Fibroblast of villous mesenchyme (primary cell): ENCODE data around the gene SLC10A4. TPM values are rescaled to one million over a fixed set of nuclear protein-coding genes. Genes with fewer than 3 reads are reported as not detected.

Experiments
- DNase-seq: peaks from one replicate; pipeline ENCODE4 v3.0.0-alpha.2; 2010; ENCODE audit warnings: low read depth
- H3K4me3 ChIP-seq: 2 replicates; pipeline ENCODE4 v1.5.1; 2011; ENCODE audit warnings: low read depth, mild to moderate bottlenecking, low read length
- CTCF ChIP-seq: IDR thresholded peaks from 2 replicates; pipeline ENCODE4 v1.5.1; 2012; ENCODE audit warnings: low read depth, mild to moderate bottlenecking, low read length; ENCODE audit not compliant: insufficient read depth
- total RNA-seq: library from RNA; depleted of rRNA; stranded (reverse); fragments of >200 nt; gene quantifications from 2 replicates; pipeline ENCODE4 v1.2.3, GENCODE V29; 2012

Gene SLC10A4
- total RNA-seq, 1 donor = under 0.01 TPM

DNA sequence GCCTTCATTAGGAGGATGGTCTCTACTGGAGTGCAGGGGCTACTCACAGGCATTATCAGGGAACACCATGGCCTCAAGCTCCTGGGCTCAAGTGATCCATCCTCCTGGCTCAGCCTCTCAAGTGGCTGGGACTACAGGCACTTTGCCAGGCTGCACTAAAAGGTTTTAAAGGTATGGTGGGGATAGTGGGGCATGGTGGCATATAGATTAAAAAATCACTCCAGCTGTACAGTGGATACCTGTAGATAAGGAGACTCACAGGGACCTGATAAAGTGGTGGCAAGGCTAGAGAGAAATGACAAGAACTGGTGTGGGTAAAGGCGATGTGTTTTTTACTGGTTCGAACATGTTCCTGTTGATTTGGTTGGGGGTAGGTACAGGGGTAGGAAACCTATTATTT is 12.8 kb downstream of the SLC10A4 start:
- DNase-seq = no peak
- TF ChIP-seq CTCF = no peak

GRCh38 chr4:48498895-48499294 is 15.8 kb downstream of the SLC10A4 start:
- no peak overlapping the region for H3K4me3 ChIP-seq
- no peak for DNase-seq
- no peak for TF ChIP-seq CTCF

More for the DNA sequence above, 12.8 kb downstream of the SLC10A4 start:
- no peak overlapping the region for H3K4me3 ChIP-seq

DNA sequence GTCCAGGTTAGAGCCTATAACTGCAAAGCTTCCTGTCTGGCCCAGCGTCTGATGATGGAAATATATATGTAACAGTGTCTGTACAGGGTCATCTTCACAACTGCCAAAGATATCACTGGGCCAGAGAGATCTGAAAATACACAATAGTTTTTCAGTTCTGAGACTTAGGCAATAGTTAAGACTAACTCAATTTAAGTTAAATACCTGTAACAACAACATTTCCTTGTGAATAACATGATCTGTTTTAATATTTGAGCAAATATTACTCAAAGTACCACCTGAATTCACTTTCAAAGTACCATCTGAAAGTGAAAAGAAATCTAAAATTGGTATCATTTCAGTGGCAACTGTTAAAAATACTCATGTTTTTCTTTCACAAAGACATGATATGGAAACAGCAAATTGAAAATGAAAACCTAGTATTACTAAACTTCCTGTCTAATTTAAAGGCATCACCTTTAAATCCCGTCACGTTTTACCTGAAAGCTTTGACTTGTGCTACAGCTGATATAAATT is 16.5 kb downstream of the SLC10A4 start:
- H3K4me3 ChIP-seq = no peak overlapping the region
- TF ChIP-seq CTCF = no peak
- no peak for DNase-seq

DNA sequence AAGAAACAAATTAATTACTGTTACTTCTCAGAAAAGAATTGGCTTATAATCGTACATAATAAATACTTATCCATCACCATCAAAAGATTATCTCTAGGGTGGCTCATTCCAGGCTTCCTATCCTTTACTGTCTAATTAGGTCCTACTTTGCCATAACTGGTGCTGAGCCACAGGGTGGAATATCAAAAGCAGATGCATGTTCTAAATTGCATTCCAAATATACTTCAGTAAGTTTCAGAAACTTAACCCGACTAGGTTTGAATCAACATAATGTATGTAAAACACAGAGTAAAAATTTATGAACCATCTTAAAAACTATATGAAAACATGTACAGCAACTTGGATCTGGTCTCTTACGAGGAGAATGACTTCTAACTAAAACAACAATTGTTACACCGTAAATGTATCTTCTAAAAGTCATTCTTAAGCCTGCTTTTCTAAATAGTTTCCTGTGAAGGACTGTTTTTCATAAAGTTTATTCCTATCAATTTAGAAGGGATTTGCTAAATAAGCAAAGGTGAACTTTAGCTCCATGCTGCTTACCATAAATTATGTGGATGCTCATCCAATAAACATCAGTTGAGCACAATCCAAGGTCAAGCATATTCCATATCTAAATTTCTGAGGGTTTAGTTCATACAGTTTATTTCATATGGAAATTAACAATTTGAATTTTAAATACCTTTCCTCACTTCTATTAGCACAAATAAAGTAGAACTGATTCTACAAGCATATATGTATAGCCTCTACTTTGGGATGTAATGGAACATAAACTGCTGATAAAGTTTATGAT is 20.3 kb downstream of the SLC10A4 start:
- DNase-seq = no peak
- no peak for TF ChIP-seq CTCF
- no peak overlapping the region for H3K4me3 ChIP-seq

- H3K4me3 ChIP-seq = no peak overlapping the region
- no peak for DNase-seq
- no peak for TF ChIP-seq CTCF
Observed at GRCh38 chr4:48504026-48504330, 20.8 kb downstream of the SLC10A4 start.

- no peak overlapping the region for H3K4me3 ChIP-seq
- DNase-seq = no peak
- no peak for TF ChIP-seq CTCF
Observed at GRCh38 chr4:48504352-48504751, 21.2 kb downstream of the SLC10A4 start.

DNA sequence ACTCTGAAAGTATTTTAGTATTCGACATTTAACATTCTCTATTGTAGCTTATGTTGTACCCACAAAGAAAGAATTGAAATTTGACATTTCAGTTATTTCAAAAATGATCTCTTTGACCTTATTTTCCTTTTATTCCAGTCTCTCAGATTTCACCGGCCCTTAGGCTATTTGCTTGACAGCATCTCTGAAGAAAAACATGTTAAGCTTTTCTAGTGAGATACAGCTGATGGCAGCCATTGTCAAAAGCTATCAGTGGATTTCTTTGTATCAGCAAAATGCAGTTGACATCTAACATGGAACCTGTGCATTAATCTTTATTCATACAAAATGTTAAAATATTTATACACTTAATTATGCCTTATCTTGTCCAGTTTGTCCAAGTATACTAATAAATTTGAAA is 23.6 kb downstream of the SLC10A4 start:
- no peak for TF ChIP-seq CTCF
- no peak overlapping the region for H3K4me3 ChIP-seq
- no peak for DNase-seq
